LNCaP clone FGC (cell line): ENCODE data around the gene SSR4.
A peak's percentile ranks its signal among the peaks of the same experiment; 100 is the strongest.

Experiments
- DNase-seq: peaks from one replicate; pipeline ENCODE4 v3.0.0-alpha.2; 2011; ENCODE audit warnings: low read depth
- H3K4me3 ChIP-seq: 2 replicates; pipeline ENCODE4 v1.5.1; 2011; ENCODE audit warnings: mild to moderate bottlenecking, low read depth, low read length, control low read depth
- TF ChIP-seq, protein P1 (sequence below): IDR thresholded peaks from 2 replicates; pipeline ENCODE4 v1.5.1; 2012; ENCODE audit warnings: mild to moderate bottlenecking; ENCODE audit not compliant: control insufficient read depth, insufficient read depth; ENCODE audit errors: extremely low read depth

The SSR4 gene

DNA sequence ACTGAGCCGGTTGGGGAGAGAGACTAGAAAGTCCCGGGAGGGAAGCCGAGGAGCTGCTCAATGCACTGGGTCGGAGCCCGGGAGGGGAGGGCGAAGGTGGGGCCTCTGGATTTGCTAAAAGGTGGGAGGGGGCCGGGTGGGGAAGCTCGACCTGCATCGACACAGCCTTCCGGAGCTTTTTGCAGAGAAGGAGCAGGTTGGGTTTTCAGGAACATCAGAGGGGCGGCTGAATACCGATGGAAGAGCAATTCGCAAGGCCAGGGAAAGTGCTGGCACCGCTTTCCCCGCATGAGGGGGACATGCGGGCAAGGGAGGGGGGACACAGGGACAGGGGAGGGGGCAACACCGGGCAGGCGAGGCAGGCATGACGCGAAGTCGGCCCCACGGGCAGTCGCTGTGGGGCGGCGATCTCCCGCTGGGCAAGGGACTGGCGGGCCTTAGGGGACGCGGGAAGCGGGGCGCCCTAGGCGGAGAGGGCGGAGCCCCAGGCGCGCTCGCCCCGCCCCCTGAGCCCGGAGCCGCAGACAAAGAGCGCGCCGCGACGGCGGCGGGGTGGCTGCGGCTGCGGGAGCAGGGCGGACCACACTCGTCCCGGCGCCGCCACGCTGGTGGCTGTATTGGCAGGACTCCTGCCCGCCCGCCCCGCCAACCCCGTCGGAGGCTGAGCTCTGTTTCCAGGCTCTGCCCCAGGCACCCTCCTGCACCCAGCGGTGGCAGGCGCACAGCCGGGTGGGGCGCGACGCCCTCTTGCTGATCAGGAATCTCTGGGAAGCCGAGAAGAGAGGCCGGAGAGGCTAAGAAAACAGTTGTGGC is 24.3 kb downstream of the SSR4 start:
- 0 out of 2 replicates have a peak overlapping the region, but pooled peaks have one; percentile 15 for H3K4me3 ChIP-seq
- TF ChIP-seq, protein P1, sequence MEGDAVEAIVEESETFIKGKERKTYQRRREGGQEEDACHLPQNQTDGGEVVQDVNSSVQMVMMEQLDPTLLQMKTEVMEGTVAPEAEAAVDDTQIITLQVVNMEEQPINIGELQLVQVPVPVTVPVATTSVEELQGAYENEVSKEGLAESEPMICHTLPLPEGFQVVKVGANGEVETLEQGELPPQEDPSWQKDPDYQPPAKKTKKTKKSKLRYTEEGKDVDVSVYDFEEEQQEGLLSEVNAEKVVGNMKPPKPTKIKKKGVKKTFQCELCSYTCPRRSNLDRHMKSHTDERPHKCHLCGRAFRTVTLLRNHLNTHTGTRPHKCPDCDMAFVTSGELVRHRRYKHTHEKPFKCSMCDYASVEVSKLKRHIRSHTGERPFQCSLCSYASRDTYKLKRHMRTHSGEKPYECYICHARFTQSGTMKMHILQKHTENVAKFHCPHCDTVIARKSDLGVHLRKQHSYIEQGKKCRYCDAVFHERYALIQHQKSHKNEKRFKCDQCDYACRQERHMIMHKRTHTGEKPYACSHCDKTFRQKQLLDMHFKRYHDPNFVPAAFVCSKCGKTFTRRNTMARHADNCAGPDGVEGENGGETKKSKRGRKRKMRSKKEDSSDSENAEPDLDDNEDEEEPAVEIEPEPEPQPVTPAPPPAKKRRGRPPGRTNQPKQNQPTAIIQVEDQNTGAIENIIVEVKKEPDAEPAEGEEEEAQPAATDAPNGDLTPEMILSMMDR: no peak
- no peak for DNase-seq

DNA sequence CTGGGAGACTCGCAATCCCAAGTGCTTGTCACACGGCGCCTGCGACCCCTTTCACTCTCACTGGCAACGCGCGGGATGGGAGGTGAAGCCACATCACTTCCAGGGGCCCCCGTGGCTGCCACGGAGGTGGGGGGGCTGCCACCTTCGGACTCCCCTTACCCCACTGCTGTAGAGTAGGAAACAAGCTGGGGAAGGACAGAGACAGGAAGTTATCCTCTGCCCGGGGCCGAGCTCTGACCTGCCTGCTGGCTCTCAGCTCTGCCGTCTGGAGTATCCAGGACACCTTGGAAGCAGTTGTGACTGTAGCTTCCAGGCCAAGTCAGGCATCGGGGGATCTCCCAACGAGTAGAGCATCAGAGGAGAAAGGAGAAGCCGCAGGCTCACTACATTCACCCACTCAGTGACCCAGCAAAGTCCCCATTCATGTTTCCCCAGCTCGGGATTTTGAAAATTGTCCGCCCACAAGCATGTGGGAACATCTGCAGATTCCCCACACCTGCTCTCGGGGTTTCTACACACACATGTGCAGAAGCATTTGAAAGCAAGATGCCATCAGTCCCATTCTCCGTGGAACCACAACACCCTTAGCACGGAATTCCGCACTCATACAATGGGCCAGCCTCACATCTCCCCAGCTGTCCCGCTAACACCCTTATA is 25.0 kb downstream of the SSR4 start:
- TF ChIP-seq, protein P1: no peak
- 0 out of 2 replicates have a peak overlapping the region, but pooled peaks have one; percentile 15 for H3K4me3 ChIP-seq
- no peak for DNase-seq

DNA sequence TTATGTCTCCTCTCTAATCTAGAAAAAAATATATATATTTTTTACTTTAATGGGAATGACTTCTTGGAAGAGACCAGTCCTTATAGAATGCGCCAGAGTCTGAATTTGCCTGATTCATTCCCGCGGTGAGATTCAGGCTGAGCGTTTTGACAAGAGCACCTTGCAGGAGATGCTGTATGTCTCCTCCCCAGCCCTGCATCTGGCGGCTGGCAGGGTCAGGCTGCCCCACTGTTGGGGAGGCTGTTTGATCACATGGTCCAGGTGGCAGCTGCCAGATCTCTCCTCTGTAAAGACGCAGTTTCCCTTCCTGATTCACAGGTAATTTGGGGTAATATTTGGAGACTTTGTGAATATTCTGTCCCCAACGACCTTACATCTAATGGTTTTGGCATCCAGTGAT is 26.1 kb downstream of the SSR4 start:
- TF ChIP-seq, protein P1: no peak
- no peak for DNase-seq

DNA sequence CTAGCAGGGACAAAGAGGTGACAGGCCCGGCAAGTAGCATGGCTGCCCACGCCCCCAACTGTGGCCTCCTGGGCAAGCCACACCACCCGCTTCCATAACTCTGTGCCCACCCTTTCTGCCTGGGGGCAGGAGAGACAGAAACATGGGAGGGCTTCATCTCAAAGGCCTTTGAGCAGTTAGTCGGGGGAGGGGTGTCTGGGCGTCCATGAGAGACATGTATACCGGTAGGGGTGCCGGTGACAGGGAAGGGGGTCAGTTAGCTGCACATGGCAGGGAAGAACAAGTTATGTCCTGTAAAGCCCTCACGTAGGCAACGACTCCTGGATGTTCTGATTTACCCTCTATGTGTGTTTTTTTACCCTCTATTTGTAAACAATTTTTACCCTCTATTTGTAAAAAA is 26.6 kb downstream of the SSR4 start:
- no peak for DNase-seq
- TF ChIP-seq, protein P1: no peak

More for the DNA sequence above, 26.1 kb downstream of the SSR4 start:
- no peak overlapping the region for H3K4me3 ChIP-seq

DNA sequence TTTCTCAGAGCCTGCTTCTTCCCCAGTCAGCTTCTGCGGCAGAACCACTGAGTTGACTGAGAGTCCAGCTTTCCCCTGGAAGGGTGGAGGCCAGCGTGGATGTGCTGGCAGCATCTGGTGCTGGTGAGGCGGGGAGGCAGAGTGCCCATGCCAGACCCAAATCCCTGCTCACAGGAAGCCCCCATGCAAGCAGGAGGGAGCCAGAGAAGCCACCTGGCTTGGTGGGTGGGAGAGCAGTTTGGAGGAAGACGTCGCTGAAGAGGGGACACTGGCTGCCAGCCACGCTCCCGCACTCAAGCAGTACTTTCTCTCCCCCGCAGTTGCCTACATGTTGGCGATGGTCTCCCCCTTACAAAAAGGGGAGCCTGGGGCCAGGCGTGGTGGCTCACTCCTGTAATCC is 29.9 kb downstream of the SSR4 start:
- TF ChIP-seq, protein P1: no peak

More for the DNA sequence above, 26.6 kb downstream of the SSR4 start:
- no peak overlapping the region for H3K4me3 ChIP-seq

DNA sequence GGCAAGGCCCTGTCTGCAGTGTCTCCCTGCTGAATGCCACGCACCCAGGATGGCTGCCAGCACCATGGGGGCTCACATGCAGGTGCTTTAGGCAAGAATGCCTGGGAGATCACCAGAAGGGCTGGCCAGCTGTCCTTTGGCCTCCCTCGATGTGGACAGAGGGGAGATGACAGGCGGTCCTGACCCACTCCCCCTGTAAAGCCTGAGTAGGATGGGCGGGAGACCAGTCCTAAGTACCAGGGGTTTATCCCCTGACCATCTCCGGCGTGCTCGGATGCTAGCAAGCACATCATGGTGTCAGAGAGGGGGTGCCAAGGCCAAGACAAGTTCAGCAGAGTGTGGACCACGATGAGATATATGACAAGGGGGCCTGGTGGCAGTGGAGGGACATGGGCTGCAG is 30.6 kb downstream of the SSR4 start:
- DNase-seq: no peak
- TF ChIP-seq, protein P1: no peak

More for the DNA sequence above, 29.9 kb downstream of the SSR4 start:
- no peak for DNase-seq
- H3K4me3 ChIP-seq: no peak overlapping the region

More for the DNA sequence above, 30.6 kb downstream of the SSR4 start:
- no peak overlapping the region for H3K4me3 ChIP-seq
